GM21390 (cell line): ENCODE data around the gene NKX6-2.
"Not testable (repeated sequence)": the region's sequence is repeated elsewhere in the genome, so short reads cannot be mapped to it uniquely, and the experiment has no call there.

Experiments used
- ATAC-seq: cut with Tn5 transposase; IDR thresholded peaks from one replicate; pipeline ENCODE4 v1.9.1; 2021; ENCODE audit not compliant: unreplicated experiment

The NKX6-2 gene

GRCh38 chr10:132785723-132786475, at the start of gene NKX6-2:
NKX6-2 (minus strand) TSS chr10:132786147; CDS start chr10:132785948, 199 bp downstream.
- no peak for ATAC-seq

DNA sequence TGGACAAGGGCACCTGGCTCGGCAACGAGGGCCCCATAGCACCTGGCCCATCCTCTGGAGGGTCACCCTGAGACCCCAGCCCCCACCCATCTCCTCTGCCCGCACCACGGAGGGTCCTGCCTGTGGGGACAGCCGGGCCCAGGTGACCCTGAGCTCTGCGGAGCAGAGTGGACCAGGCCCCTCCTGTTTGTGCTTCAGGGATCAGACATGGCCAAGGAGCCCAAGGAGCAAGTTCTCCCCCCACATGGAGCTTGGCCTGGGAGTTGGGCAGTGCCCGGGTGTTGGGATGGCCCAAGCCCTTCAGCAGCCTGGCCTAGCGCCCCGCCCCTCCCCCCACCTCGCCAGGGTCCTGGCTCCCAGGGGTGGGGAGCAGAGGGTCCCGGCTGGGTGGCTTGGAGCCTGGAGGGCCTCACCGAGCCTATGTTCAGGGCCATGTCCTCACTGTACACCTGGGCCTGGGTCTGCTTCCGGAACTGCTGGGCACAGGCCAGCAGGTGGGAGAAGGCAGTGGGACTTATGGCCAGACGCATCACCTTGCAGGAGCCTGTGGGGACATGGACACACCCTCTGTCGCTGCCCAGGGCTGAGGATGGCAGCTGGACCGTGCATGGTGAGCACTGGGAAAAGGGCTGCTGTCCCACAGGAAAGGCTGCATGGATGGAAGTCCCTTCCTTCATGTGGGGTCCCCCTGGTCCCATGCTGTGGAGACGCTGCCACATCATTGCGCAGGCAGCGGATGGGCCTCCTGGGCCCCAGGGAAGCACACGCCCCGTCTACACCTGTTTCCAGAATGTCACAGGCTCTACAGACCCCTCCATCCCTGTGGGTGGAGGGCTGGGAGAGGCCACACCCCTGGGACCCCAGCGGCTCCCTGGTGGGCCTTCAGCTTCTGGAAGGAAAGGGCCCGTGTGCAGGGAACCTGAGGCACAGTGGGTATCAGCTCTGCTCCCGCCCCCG, 49.2 kb upstream of the NKX6-2 start:
- ATAC-seq: no peak

GRCh38 chr10:132834311-132834761, 48.4 kb upstream of the NKX6-2 start:
- ATAC-seq: no peak

DNA sequence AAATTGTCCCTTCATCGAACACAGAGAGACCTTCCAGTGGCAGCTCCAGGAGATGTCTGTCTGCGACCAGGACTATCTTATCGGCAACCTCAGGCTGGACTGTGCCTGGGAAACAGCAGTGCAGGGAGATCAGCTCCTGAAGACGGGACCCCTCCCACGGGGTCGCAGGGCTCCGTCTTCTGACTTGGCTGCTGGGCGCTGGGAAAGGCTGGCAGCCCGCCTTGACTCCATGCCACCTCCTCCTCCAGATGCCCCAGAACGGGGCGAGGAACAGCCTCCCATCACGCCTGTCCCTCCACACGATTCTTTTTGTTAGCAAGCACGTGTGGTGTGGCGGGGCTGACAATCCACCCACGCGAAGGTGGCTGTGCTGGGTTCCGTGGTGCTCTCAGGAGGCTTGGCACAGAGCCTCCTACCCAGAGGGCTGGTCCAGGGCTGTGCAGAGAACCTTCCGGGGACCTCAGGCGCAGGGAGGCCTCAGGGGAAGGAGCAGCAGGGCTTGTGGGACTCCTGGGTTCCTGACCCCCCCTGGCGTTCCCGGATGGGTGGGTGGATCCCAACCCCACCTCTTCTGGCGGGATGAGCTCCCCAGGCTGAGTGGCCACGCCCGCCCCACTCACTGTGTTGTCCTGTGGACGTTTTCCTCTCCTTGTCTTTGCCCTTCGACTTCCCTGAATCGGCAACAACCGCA, 47.6 kb upstream of the NKX6-2 start:
- no peak for ATAC-seq

DNA sequence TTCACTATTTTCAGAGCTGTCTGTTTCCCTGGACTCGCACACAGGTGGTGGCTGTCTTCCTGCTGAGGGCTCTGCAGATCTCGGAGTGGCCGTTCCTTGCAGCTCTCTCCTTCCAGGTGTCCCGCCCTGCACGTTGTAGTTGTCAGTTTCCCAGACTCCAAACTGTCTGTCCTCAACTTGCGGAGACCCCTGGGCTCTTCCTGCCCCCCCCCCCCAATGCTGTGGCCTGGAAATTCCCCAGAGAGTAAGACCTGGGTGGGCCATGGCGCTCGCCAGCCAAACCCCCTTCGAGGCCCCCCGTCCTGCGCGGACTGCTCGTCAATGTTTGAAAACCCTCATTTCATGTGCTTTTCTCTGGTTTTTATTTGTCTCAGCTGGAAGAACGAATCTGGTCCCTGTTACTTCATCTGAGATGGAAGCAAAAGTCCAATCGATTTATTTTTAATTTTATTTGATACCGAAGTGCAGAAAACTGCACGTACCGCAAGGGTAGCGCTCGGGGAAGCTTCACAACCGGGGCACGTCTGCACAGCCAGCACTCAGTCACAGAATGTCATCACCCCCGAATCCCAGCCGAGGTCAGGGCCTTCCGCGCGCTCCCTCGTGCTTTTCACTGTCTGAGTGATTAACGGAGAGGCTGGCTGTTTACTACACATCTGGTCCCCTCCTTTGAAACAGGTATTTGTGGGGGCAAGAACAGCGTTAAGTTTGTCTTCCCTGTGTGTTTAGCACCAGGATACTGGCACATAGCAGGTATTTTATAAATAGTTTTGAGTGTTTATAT, 46.4 kb upstream of the NKX6-2 start:
- no peak for ATAC-seq

GRCh38 chr10:132829403-132829802, 43.5 kb upstream of the NKX6-2 start:
- no peak for ATAC-seq

DNA sequence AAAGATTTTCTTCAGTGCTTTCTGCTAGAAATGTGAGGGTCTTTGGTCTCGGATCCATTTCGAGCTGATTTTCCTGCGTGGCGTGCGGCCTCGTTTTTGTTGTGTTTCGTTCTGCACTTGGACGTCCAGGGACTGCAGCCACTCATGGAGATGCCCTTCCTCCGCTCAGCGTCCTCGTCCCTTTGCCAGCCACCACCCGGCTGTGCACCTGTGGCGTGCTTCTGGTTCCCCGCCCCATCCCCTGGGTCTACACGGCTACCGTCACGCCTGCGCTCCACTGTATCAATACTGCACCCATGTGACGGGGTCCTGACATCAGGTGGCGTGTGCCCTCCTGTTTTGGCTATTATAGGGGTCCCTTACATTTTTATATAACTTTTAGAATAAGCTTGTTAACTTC, 42.7 kb upstream of the NKX6-2 start:
- ATAC-seq: no peak

DNA sequence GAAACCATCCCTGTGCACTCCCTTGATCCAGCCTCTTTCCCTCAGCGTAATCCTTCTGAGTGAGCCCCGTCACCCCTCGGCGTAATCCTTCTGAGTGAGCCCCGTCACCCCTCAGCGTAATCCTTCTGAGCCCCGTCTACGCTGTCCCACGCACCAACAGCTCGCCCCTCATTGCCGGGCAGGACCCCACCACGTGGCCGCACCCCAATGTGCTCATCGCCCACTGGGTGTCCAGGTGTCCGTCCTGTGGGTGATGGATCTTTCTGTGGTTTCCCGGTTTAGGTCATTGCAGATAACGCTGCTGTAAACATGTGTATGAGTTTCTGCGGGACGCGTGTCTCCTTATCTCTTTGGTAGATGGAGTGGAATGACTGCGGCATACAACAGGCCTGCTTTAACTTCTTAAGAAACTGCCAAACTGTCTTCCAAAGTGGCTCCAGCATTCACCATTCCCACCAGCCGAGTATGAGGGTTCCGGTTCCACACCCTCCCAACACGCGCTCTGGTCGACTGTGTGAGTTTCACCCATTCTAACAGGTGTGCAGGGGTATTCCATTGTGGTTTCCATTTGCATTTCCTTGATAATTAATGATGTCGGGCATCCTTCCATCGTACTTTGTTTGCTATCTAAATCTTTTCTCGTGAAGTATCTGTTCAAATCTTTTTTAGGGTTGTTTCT, 42.1 kb upstream of the NKX6-2 start:
- no peak for ATAC-seq

GRCh38 chr10:132827423-132827789, 41.5 kb upstream of the NKX6-2 start:
- no peak for ATAC-seq

GRCh38 chr10:132826524-132827422, 40.8 kb upstream of the NKX6-2 start:
- ATAC-seq: no peak

- not testable (repeated sequence) for ATAC-seq
Measured at GRCh38 chr10:132825783-132826523, 40.0 kb upstream of the NKX6-2 start.

- ATAC-seq: no peak
Measured at GRCh38 chr10:132820056-132820455, 34.1 kb upstream of the NKX6-2 start.

- ATAC-seq: no peak
Measured at GRCh38 chr10:132817701-132818211, 31.8 kb upstream of the NKX6-2 start.

DNA sequence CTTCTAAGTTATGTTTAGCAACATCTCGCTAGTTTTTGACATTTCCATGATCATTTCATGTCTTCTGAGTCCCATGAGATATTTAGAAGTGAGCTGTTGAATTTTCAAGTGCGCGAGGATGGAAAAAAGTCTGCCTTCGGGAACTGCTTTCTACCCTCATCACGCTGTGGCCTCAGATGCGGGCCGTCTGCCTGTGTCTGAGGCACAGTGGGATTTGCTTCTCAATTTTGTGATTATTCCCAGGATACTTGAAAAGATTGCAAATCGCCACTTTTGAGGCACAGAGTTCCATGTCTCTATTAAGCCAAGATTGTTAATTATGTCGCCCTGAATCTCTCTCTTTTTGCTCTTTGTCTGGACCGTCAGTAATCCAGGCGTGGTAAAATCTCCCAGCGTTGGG, 30.8 kb upstream of the NKX6-2 start:
- no peak for ATAC-seq

DNA sequence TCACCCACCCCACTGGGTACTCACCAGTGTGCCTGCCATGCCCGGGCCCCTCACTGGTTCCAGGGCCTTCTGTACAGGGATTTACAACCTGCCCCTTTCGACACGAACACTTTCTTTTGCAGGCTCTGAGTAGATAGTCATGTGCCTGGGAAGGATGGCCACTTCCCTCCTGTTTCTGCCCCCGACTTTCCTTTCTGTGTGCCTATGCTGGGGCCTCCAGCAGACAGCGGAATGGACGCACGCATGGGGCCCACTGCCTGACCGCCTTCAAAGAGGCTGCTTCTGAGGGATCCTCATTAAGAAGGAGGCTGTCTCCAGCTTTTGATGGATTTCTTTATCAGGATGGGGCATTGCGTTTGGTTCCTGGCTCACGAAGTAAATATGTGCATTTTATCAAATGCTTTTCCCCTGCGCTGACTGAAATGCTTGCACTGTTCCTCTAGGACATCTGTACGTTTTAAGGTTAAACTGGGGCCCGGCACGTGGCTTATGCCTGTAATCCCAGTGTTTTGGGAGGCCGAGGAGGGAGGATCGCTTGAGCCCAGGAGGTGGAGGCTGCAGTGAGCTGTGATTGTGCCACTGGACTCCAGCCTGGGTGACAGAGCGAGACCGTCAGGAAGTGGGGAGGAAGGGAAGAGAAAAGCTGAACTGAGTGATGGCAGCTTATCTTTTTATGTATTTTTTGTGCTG, 29.4 kb upstream of the NKX6-2 start:
- ATAC-seq: no peak

DNA sequence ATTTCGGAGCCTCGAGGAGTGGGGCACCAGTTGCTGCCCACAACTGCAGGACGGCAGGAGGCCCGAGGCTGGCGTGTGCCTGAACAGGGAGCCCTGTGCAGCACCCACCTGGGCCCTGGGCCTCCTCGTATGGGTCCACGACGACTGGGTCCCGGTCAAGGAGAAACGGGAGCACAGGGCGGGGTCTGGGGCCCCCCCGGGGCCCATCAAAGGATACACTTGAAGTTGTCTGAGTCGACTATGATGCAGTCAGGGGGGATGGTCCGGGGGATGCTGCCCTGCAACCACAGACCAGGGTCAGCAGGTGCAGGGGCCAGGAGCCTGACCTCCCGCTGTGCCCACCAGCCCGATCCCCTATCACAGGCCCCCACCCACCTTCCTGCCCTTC, 28.5 kb upstream of the NKX6-2 start:
- ATAC-seq: no peak
